Sigmoid colon (tissue), 7 donors: ENCODE data around the gene CTTN. TPM values are rescaled to one million over a fixed set of nuclear protein-coding genes. Genes with fewer than 3 reads are reported as not detected.

ENCODE experiments used
- DNase-seq: peaks from one replicate; pipeline ENCODE4 v3.0.0-alpha.2; 2019
- H3K27ac ChIP-seq, 4 donors: fragments of 200-600 bp; sonication (generic); one replicate each; pipeline ENCODE4 v1.5.1; 2016 to 2019; ENCODE audit warnings: mild to moderate bottlenecking in 1 of 4
- H3K27me3 ChIP-seq, 3 donors: fragments of 200-600 bp; sonication (generic); one replicate each; pipeline ENCODE4 v1.5.1; 2019; ENCODE audit warnings: mild to moderate bottlenecking in 1 of 3
- H3K36me3 ChIP-seq, 4 donors: fragments of 200-600 bp; sonication (generic); one replicate each; pipeline ENCODE4 v1.5.1; 2016 to 2019
- H3K4me1 ChIP-seq, 4 donors: fragments of 200-600 bp; sonication (generic); one replicate each; pipeline ENCODE4 v1.5.1; 2017 to 2019
- H3K4me3 ChIP-seq, 4 donors: fragments of 200-600 bp; sonication (generic); one replicate each; pipeline ENCODE4 v1.5.1; 2017 to 2019; ENCODE audit warnings: mild to moderate bottlenecking in 2 of 4, moderate library complexity in 1 of 4
- H3K9me3 ChIP-seq, 4 donors: fragments of 200-600 bp in 3 of 4; sonication (generic) in 3 of 4; one replicate each; pipeline versions ENCODE4 v1.5.1 to v1.6.1; 2013 to 2019
- CTCF ChIP-seq, 4 experiments: fragments of 450-650 bp in 3 of 4; fragments of 200-600 bp in 1 of 4; IDR thresholded peaks; one replicate each; pipeline ENCODE4 v1.5.1; 2016 to 2019; ENCODE audit warnings: antibody characterized with exemption in 4 of 4, mild to moderate bottlenecking in 3 of 4, moderate library complexity in 2 of 4
- EP300 ChIP-seq, 4 donors: sonication (generic); formaldehyde crosslinking; IDR thresholded peaks; one replicate each; pipeline ENCODE4 v1.6.1; 2017; ENCODE audit warnings: antibody characterized with exemption in 4 of 4
- POLR2A ChIP-seq, 2 donors: fragments of 450-650 bp; IDR thresholded peaks; one replicate each; pipeline ENCODE4 v1.6.1; 2016; ENCODE audit warnings: antibody characterized with exemption in 2 of 2, mild to moderate bottlenecking in 2 of 2, moderate library complexity in 2 of 2
- POLR2AphosphoS5 ChIP-seq, 4 donors: sonication (generic); formaldehyde crosslinking; IDR thresholded peaks; one replicate each; pipeline ENCODE4 v1.6.1; 2017; ENCODE audit warnings: antibody characterized with exemption in 4 of 4
- WGBS, 2 donors: extraction: QIAGEN DNeasy Blood & Tissue Kit; methylation state at CpG; one replicate each; pipeline ENCODE4 v1.1.7; 2013; 5-methylcytosine and 5-hydroxymethylcytosine counted together
- intact Hi-C: fragments of 100-400 bp; cut with DNase I; formaldehyde crosslinking; loops from one replicate; pipeline ENCODE4 v1.15.1; 2023
- polyA plus RNA-seq, 3 donors: library from polyadenylated mRNA; stranded (reverse); fragments of 200-250 nt; gene quantifications; one replicate each; pipeline ENCODE4 v1.2.3, GENCODE V29; 2013
- total RNA-seq, 4 donors: library from RNA; depleted of rRNA; stranded (reverse); fragments of >200 nt; gene quantifications; one replicate each; pipeline ENCODE4 v1.1.0, GENCODE V29; 2016
- donor health status: healthy with polysubstance abuse.
- donor health status: Bipolar disorder and iron deficiency.
- donor health status: healthy.

The CTTN gene
- total and polyA plus RNA-seq, 7 donors: 87.1 to 312 (median 136) TPM

- Histone ChIP-seq H3K4me1 (no peaks in the 10 kb centered on the region), H3K36me3 (peaks cover 53 to 98% (median 75%) of the 10 kb centered on the region in 4 donors), H3K9me3 (no peaks in the 10 kb centered on the region), H3K27ac (no peak overlapping the region), H3K27me3 (no peaks in the 10 kb centered on the region), H3K4me3 (no peak overlapping the region)
- intact Hi-C loops: no loop called here
- no peak for DNase-seq
- 68 to 83% methylated on average over 16 of the region's 16 CpGs for WGBS, 2 donors
- no peak for TF ChIP-seq CTCF (IDR thresholded peaks at IDR 0.05)
- TF ChIP-seq POLR2AphosphoS5 (IDR thresholded peaks at IDR 0.05): no peak
- no peak for TF ChIP-seq POLR2A (IDR thresholded peaks at IDR 0.05)
- TF ChIP-seq EP300 (IDR thresholded peaks at IDR 0.05): no peak
Observed at GRCh38 chr11:70432065-70432464, 33.7 kb downstream of the CTTN start.

- no peak for DNase-seq
- intact Hi-C loops: no loop called here
- H3K27me3 ChIP-seq: no peaks in the 10 kb centered on the region
- no peak overlapping the region for H3K27ac ChIP-seq
- TF ChIP-seq POLR2AphosphoS5 (IDR thresholded peaks at IDR 0.05) (no peak), EP300 (IDR thresholded peaks at IDR 0.05) (no peak), CTCF (IDR thresholded peaks at IDR 0.05) (no peak), POLR2A (IDR thresholded peaks at IDR 0.05) (no peak)
- no peaks in the 10 kb centered on the region for H3K9me3 ChIP-seq
- peaks cover 51 to 98% (median 78%) of the 10 kb centered on the region in 4 donors for H3K36me3 ChIP-seq
- 83 to 86% methylated on average over 15 of the region's 15 CpGs for WGBS, 2 donors
- H3K4me1 ChIP-seq: no peaks in the 10 kb centered on the region
- H3K4me3 ChIP-seq: no peak overlapping the region
Observed at GRCh38 chr11:70432580-70432979, 34.3 kb downstream of the CTTN start.

- Histone ChIP-seq H3K9me3 (no peaks in the 10 kb centered on the region), H3K27ac (no peak overlapping the region), H3K27me3 (no peaks in the 10 kb centered on the region), H3K4me1 (no peaks in the 10 kb centered on the region), H3K4me3 (no peak overlapping the region), H3K36me3 (peaks cover 50 to 98% (median 78%) of the 10 kb centered on the region in 4 donors)
- TF ChIP-seq EP300 (IDR thresholded peaks at IDR 0.05) (no peak), CTCF (IDR thresholded peaks at IDR 0.05) (no peak), POLR2AphosphoS5 (IDR thresholded peaks at IDR 0.05) (no peak), POLR2A (IDR thresholded peaks at IDR 0.05) (no peak)
- WGBS, 2 donors: 93 to 95% methylated on average over 20 of the region's 20 CpGs
- intact Hi-C loops: no loop called here
- DNase-seq: no peak
Observed at GRCh38 chr11:70433038-70433437, 34.7 kb downstream of the CTTN start.

GRCh38 chr11:70433526-70433925 is 35.2 kb downstream of the CTTN start:
- 93% methylated on average over 13 of the region's 13 CpGs for WGBS, 2 donors
- Histone ChIP-seq H3K4me1 (no peaks in the 10 kb centered on the region), H3K9me3 (no peaks in the 10 kb centered on the region), H3K4me3 (no peak overlapping the region), H3K27me3 (no peaks in the 10 kb centered on the region), H3K36me3 (peaks cover 50 to 100% (median 78%) of the 10 kb centered on the region in 4 donors), H3K27ac (no peak overlapping the region)
- TF ChIP-seq EP300 (IDR thresholded peaks at IDR 0.05) (no peak), POLR2A (IDR thresholded peaks at IDR 0.05) (no peak), CTCF (IDR thresholded peaks at IDR 0.05) (no peak), POLR2AphosphoS5 (IDR thresholded peaks at IDR 0.05) (no peak)
- DNase-seq: no peak
- intact Hi-C loops: no loop called here
